Measurements from ENCODE around the gene OR10R2.

DNA sequence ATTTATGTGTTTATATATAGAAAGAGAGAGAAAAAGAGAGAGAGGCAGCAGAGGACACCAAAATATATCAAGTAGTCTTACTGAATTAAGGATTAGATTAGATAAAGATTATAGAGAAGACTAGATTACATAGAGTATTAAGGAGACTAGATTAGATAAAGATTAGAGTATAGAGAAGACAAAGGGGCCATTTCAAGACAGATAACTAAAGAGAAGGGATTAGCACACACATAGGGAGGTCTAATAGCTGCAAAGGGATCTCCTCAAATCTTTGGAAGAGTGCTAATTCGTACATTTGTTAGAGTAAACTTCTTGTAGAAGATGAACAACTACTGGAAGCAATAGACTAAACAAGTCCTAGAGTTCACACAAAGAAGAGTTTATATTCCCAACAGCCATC lies 48.0 kb downstream of the OR10R2 start:
- no peak for TF ChIP-seq CTCF (conservative IDR thresholded peaks at IDR 0.05)
- TF ChIP-seq ZFX (IDR thresholded peaks at IDR 0.05): no peak
